ENCODE results near the gene SCFD2.

GRCh38 chr4:52933738-52934137, 432.1 kb downstream of the SCFD2 start:
- TF ChIP-seq TAF1 (IDR thresholded peaks at IDR 0.05; ENCODE audit: low read depth, low read length) (no peak), SP1 (IDR thresholded peaks at IDR 0.05; ENCODE audit: low read depth, low read length) (no peak), SP2 (IDR thresholded peaks at IDR 0.05; ENCODE audit: low read length) (no peak), CTCF (IDR thresholded peaks at IDR 0.05; ENCODE audit: control extremely low read depth in 1 of 3, insufficient read depth in 1 of 3, low read depth in 1 of 3, low read length in 3 of 3) (no peak)

All from H1 (cell line).